WTC11 (cell line): Measurements from ENCODE around the gene SALL1. TPM values are rescaled to one million over a fixed set of nuclear protein-coding genes. Genes with fewer than 3 reads are reported as not detected.

Experiments used
- ATAC-seq: fragments of 200-7000 bp; cut with Tn5 transposase; 2 replicates; pipeline ENCODE4 v1.10.0; 2021; ENCODE audit warnings: mild to moderate bottlenecking, moderate library complexity
- CTCF ChIA-PET: fragments of 300-600 bp; sonication (Branson Sonifier 250); formaldehyde crosslinking; loops from one replicate; lab custom pipeline; 2021; ENCODE audit warnings: antibody characterized with exemption; lab: Charles Lee
- POLR2A ChIA-PET: fragments of 350-600 bp; sonication (Branson Sonifier 250); formaldehyde crosslinking; loops from one replicate; lab custom pipeline; 2021; ENCODE audit warnings: antibody characterized with exemption; lab: Charles Lee
- DNase-seq: peaks from one replicate; pipeline ENCODE4 v3.0.0; 2021; ENCODE audit warnings: low spot score
- H3K27ac Mint-ChIP-seq: 2 replicates; pipeline ENCODE4 v1.8.0; 2021; ENCODE audit warnings: mixed read lengths
- H3K27me3 Mint-ChIP-seq: 2 replicates; pipeline ENCODE4 v1.8.0; 2021; ENCODE audit warnings: low read depth, mild to moderate bottlenecking, moderate library complexity, mixed read lengths
- H3K36me3 Mint-ChIP-seq: 2 replicates; pipeline ENCODE4 v1.8.0; 2021; ENCODE audit warnings: mixed read lengths
- H3K4me1 Mint-ChIP-seq: 2 replicates; pipeline ENCODE4 v1.8.0; 2022; ENCODE audit warnings: mixed read lengths
- H3K4me3 Mint-ChIP-seq: 2 replicates; pipeline ENCODE4 v1.8.0; 2021; ENCODE audit warnings: mild to moderate bottlenecking, moderate library complexity, mixed read lengths
- H3K9me3 Mint-ChIP-seq: 2 replicates; pipeline ENCODE4 v1.8.0; 2021; ENCODE audit warnings: mixed read lengths
- AFF4 ChIP-seq: sonication (generic); formaldehyde crosslinking; IDR thresholded peaks from 2 replicates; pipeline ENCODE4 v1.8.1; 2023; ENCODE audit warnings: mild to moderate bottlenecking, missing genetic modification reagents, borderline replicate concordance
- ATF1 ChIP-seq: sonication (generic); formaldehyde crosslinking; IDR thresholded peaks from 2 replicates; pipeline ENCODE4 v1.8.1; 2023; ENCODE audit warnings: mild to moderate bottlenecking, moderate library complexity, missing genetic modification reagents
- CREM ChIP-seq: sonication (generic); formaldehyde crosslinking; IDR thresholded peaks from 2 replicates; pipeline ENCODE4 v1.8.1; 2022; ENCODE audit warnings: mild to moderate bottlenecking, missing genetic modification reagents, moderate library complexity
- ERG ChIP-seq: fragments of 250-450 bp; sonication (Bioruptor Pico); IDR thresholded peaks from 2 replicates; pipeline ENCODE4 v1.8.0; 2021; ENCODE audit warnings: mild to moderate bottlenecking
- ESRRA ChIP-seq: sonication (generic); formaldehyde crosslinking; IDR thresholded peaks from 2 replicates; pipeline ENCODE4 v1.8.1; 2022; ENCODE audit warnings: mild to moderate bottlenecking, missing genetic modification reagents, borderline replicate concordance
- FOXP4 ChIP-seq: sonication (generic); formaldehyde crosslinking; IDR thresholded peaks from 2 replicates; pipeline ENCODE4 v1.8.0; 2022; ENCODE audit warnings: mild to moderate bottlenecking, missing genetic modification reagents
- GRHL2 ChIP-seq: fragments of 250-450 bp; sonication (Bioruptor Pico); IDR thresholded peaks from 2 replicates; pipeline ENCODE4 v1.8.0; 2022; ENCODE audit warnings: mild to moderate bottlenecking, moderate library complexity; ENCODE audit not compliant: insufficient replicate concordance, severe bottlenecking
- HMGXB4 ChIP-seq: sonication (generic); formaldehyde crosslinking; IDR thresholded peaks from 2 replicates; pipeline ENCODE4 v1.8.1; 2023; ENCODE audit warnings: mild to moderate bottlenecking, moderate library complexity, missing genetic modification reagents
- MXD4 ChIP-seq: fragments of 250-450 bp; sonication (Bioruptor Pico); IDR thresholded peaks from 2 replicates; pipeline ENCODE4 v1.8.0; 2021; ENCODE audit warnings: mild to moderate bottlenecking, moderate library complexity, borderline replicate concordance
- NFATC4 ChIP-seq: fragments of 250-450 bp; sonication (Bioruptor Pico); IDR thresholded peaks from 2 replicates; pipeline ENCODE4 v1.9.0; 2021; ENCODE audit warnings: mild to moderate bottlenecking
- NR2C2 ChIP-seq: sonication (generic); formaldehyde crosslinking; IDR thresholded peaks from 2 replicates; pipeline ENCODE4 v1.8.0; 2022; ENCODE audit warnings: mild to moderate bottlenecking, missing genetic modification reagents
- OVOL2 ChIP-seq: fragments of 250-450 bp; sonication (Bioruptor Pico); IDR thresholded peaks from 2 replicates; pipeline ENCODE4 v1.9.0; 2021; ENCODE audit warnings: mild to moderate bottlenecking, borderline replicate concordance
- SMAD3 ChIP-seq: sonication (generic); formaldehyde crosslinking; IDR thresholded peaks from 2 replicates; pipeline ENCODE4 v1.8.0; 2022; ENCODE audit warnings: missing genetic modification reagents, mild to moderate bottlenecking, borderline replicate concordance
- TEAD4 ChIP-seq: sonication (generic); formaldehyde crosslinking; IDR thresholded peaks from 2 replicates; pipeline ENCODE4 v1.8.0; 2022; ENCODE audit warnings: mild to moderate bottlenecking, missing genetic modification reagents
- TP53 ChIP-seq: sonication (generic); formaldehyde crosslinking; IDR thresholded peaks from 2 replicates; pipeline ENCODE4 v1.8.1; 2023; ENCODE audit warnings: mild to moderate bottlenecking, missing genetic modification reagents
- USF2 ChIP-seq: sonication (generic); formaldehyde crosslinking; IDR thresholded peaks from 2 replicates; pipeline ENCODE4 v1.8.1; 2023; ENCODE audit warnings: mild to moderate bottlenecking, missing genetic modification reagents, moderate library complexity
- ZMAT4 ChIP-seq: fragments of 250-450 bp; sonication (Bioruptor Pico); IDR thresholded peaks from 2 replicates; pipeline ENCODE4 v1.9.0; 2021; ENCODE audit warnings: mild to moderate bottlenecking
- ZNF138 ChIP-seq: sonication (generic); formaldehyde crosslinking; conservative IDR thresholded peaks from 2 replicates; pipeline ENCODE4 v1.8.1; 2022; ENCODE audit warnings: mild to moderate bottlenecking, moderate library complexity, missing genetic modification reagents
- ZNF219 ChIP-seq: sonication (generic); formaldehyde crosslinking; IDR thresholded peaks from 2 replicates; pipeline ENCODE4 v1.8.0; 2023; ENCODE audit warnings: missing genetic modification reagents, mild to moderate bottlenecking, borderline replicate concordance
- ZNF317 ChIP-seq: sonication (generic); formaldehyde crosslinking; IDR thresholded peaks from 2 replicates; pipeline ENCODE4 v1.8.1; 2023; ENCODE audit warnings: low read depth, mild to moderate bottlenecking, moderate library complexity, missing genetic modification reagents, borderline replicate concordance
- ZNF671 ChIP-seq: fragments of 250-450 bp; sonication (Bioruptor Pico); IDR thresholded peaks from 2 replicates; pipeline ENCODE4 v1.8.0; 2021; ENCODE audit warnings: mild to moderate bottlenecking
- total RNA-seq: library from RNA; stranded (reverse); gene quantifications from 3 replicates; pipeline ENCODE4 v1.2.3, GENCODE V29; 2021

Gene SALL1
- total RNA-seq, 1 experiment from 2014 or later, result 63.9 TPM

GRCh38 chr16:51157698-51158097 is 6.6 kb upstream of the SALL1 start:
- H3K9me3 Mint-ChIP-seq, result peaks cover 6% of the 10 kb centered on the region; the same call in 1 of the 2 replicates
- POLR2A ChIA-PET, result no interaction called here
- no peak for ATAC-seq

GRCh38 chr16:51156807-51157200 is 5.7 kb upstream of the SALL1 start:
- DNase-seq (no peak), ATAC-seq (no peak)
- H3K27me3 Mint-ChIP-seq, result peaks cover 32% of the 10 kb centered on the region
- ChIA-PET POLR2A (interaction anchor here (0.7 kb wide), 1 partner anchor 695 kb away, joined by 3 read pairs; no protein-coding TSS in a partner anchor), CTCF (no interaction called here)
- H3K27ac Mint-ChIP-seq, result no peak overlapping the region
- peaks cover 46% of the 10 kb centered on the region for H3K4me1 Mint-ChIP-seq
- no peaks in the 10 kb centered on the region for H3K36me3 Mint-ChIP-seq
- H3K4me3 Mint-ChIP-seq, result peak overlapping the region; percentile 91
- H3K9me3 Mint-ChIP-seq, result peaks cover 6% of the 10 kb centered on the region; the same call in 1 of the 2 replicates
- TF ChIP-seq TEAD4 (no peak), ATF1 (CRISPR knock-in tag) (no peak), TP53 (no peak), NFATC4 (CRISPR knock-in tag) (no peak), ERG (no peak), ZNF317 (no peak), FOXP4 (no peak), NR2C2 (CRISPR knock-in tag) (no peak)

More at GRCh38 chr16:51157698-51158097, 6.6 kb upstream of the SALL1 start:
- TF ChIP-seq CREM (CRISPR knock-in tag), result no peak
- TF ChIP-seq GRHL2 (CRISPR knock-in tag), result no peak
- TF ChIP-seq ZMAT4, result no peak
- TF ChIP-seq ESRRA (CRISPR knock-in tag), result no peak
- TF ChIP-seq HMGXB4 (CRISPR knock-in tag), result no peak
- no peak for TF ChIP-seq ZNF317
- no peak for TF ChIP-seq ZNF138
- no peak for TF ChIP-seq SMAD3 (CRISPR knock-in tag)
- TF ChIP-seq AFF4 (CRISPR knock-in tag), result no peak
- no peak for TF ChIP-seq ZNF671
- no peak for TF ChIP-seq MXD4
- no peak for TF ChIP-seq ZNF219 (CRISPR knock-in tag)
- TF ChIP-seq USF2 (CRISPR knock-in tag), result no peak
- TF ChIP-seq OVOL2, result no peak
- TF ChIP-seq, all 79 proteins: peak for 0
- H3K4me1 Mint-ChIP-seq, result peaks cover 46% of the 10 kb centered on the region
- H3K4me3 Mint-ChIP-seq, result no peak overlapping the region
- H3K27me3 Mint-ChIP-seq, result peaks cover 32% of the 10 kb centered on the region
- CTCF ChIA-PET, result no interaction called here
- no peak for DNase-seq
- no peak overlapping the region for H3K27ac Mint-ChIP-seq
- no peaks in the 10 kb centered on the region for H3K36me3 Mint-ChIP-seq
